Measurements from ENCODE around the gene CA12. TPM values are rescaled to one million over a fixed set of nuclear protein-coding genes. Genes with fewer than 3 reads are reported as not detected.

The CA12 gene
- total RNA-seq, result 10 to 100 TPM in 1 of 2 donors, 1 to 10 TPM in 1; 8.1 to 26.8 TPM

- no peaks in the 10 kb centered on the region for H3K36me3 ChIP-seq
- ATAC-seq (ENCODE audit: insufficient number of reproducible peaks, low FRiP score, low read depth) (no peak), DNase-seq (ENCODE audit: low spot score) (no peak)
- no peak for TF ChIP-seq CTCF (IDR thresholded peaks at IDR 0.05)
- peak within 1 kb of the TSS; percentile 73 for H3K4me3 ChIP-seq
- no peak within 1 kb of the TSS for H3K27ac ChIP-seq
- H3K4me1 ChIP-seq (ENCODE audit: control insufficient read depth in 1 of 2, low read depth in 2 of 2), result peaks cover 2 to 19% of the 10 kb centered on the region in 2 donors
- no peaks in the 10 kb centered on the region for H3K9me3 ChIP-seq
- no peaks in the 10 kb centered on the region for H3K27me3 ChIP-seq (replicated peaks; ENCODE audit: insufficient read depth)
These were observed at the start of gene CA12 for GRCh38 chr15:63381301-63382204. Gene CA12 (minus strand): TSS chr15:63381846. CDS start chr15:63381720, 126 bp downstream.

- DNase-seq (ENCODE audit: low spot score) (no peak), ATAC-seq (ENCODE audit: insufficient number of reproducible peaks, low FRiP score, low read depth) (no peak)
- Histone ChIP-seq H3K4me1 (ENCODE audit: control insufficient read depth in 1 of 2, low read depth in 2 of 2) (no peaks in the 10 kb centered on the region), H3K27me3 (replicated peaks; ENCODE audit: insufficient read depth) (no peaks in the 10 kb centered on the region), H3K27ac (no peak overlapping the region), H3K9me3 (peaks cover 5% of the 10 kb centered on the region), H3K36me3 (no peaks in the 10 kb centered on the region), H3K4me3 (no peak overlapping the region)
- TF ChIP-seq CTCF (IDR thresholded peaks at IDR 0.05), result no peak
These were observed 49.3 kb upstream of the CA12 start for GRCh38 chr15:63430766-63431451.

DNA sequence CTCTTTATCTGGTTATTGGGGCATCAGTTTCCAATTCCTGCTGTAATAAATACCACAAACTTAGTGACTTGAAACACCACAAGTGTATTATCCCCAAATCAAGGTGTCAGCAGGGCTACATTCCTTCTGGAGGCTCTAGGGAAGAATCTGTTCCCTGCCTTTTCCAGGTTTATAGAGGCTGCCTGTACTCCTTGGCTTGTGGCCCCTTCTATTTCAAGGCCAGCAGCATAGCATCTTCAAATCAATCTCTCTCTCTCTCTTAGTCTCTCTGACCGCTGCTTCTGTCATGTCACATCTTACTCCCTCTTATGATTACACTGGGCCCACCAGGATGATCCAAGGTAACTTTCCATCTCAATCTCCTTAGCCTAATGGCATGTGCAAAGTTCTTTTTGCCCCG is 44.9 kb upstream of the CA12 start:
- no peaks in the 10 kb centered on the region for H3K4me1 ChIP-seq (ENCODE audit: control insufficient read depth in 1 of 2, low read depth in 2 of 2)
- TF ChIP-seq CTCF (IDR thresholded peaks at IDR 0.05), result no peak
- no peak overlapping the region for H3K27ac ChIP-seq
- no peaks in the 10 kb centered on the region for H3K27me3 ChIP-seq (replicated peaks; ENCODE audit: insufficient read depth)
- no peak for ATAC-seq (ENCODE audit: insufficient number of reproducible peaks, low FRiP score, low read depth)
- no peak for DNase-seq (ENCODE audit: low spot score)
- H3K4me3 ChIP-seq, result no peak overlapping the region
- peaks cover 5% of the 10 kb centered on the region for H3K9me3 ChIP-seq
- no peaks in the 10 kb centered on the region for H3K36me3 ChIP-seq

- TF ChIP-seq CTCF (IDR thresholded peaks at IDR 0.05), result no peak
- ATAC-seq (ENCODE audit: insufficient number of reproducible peaks, low FRiP score, low read depth) (no peak), DNase-seq (ENCODE audit: low spot score) (no peak)
- no peak overlapping the region for H3K4me3 ChIP-seq
- H3K36me3 ChIP-seq, result no peaks in the 10 kb centered on the region
- H3K9me3 ChIP-seq, result peaks cover 5% of the 10 kb centered on the region
- no peaks in the 10 kb centered on the region for H3K4me1 ChIP-seq (ENCODE audit: control insufficient read depth in 1 of 2, low read depth in 2 of 2)
- H3K27ac ChIP-seq, result no peak overlapping the region
- H3K27me3 ChIP-seq (replicated peaks; ENCODE audit: insufficient read depth), result no peaks in the 10 kb centered on the region
These were observed 43.9 kb upstream of the CA12 start for GRCh38 chr15:63425426-63425985.

Measured in thoracic aorta (tissue), 2 donors.